ENCODE measurements around the gene A4GALT. TPM values are rescaled to one million over a fixed set of nuclear protein-coding genes. Genes with fewer than 3 reads are reported as not detected.

A4GALT gene
- total and polyA plus RNA-seq, 2 donors (not counting 3 experiments of a cell fraction or from before 2014, with no cell fraction given): 5.4 to 20.7 TPM

- Histone ChIP-seq H3K4me3 (replicated peaks in 1 of 3; ENCODE audit: insufficient read depth in 1 of 3, low read depth in 1 of 3, low read length in 3 of 3) (no peak overlapping the region), H3K9ac (replicated peaks; ENCODE audit: extremely low read depth, insufficient read depth, low read length) (no peak overlapping the region), H2AFZ (ENCODE audit: low read depth, low read length) (no peak overlapping the region), H3K79me2 (ENCODE audit: control insufficient read depth, insufficient read depth, low read length) (no peaks in the 10 kb centered on the region), H3K4me1 (ENCODE audit: control insufficient read depth, extremely low read depth, insufficient read depth, low read length) (peaks cover 10% of the 10 kb centered on the region), H3K9me3 (replicated peaks; ENCODE audit: control insufficient read depth, insufficient read depth, low read length) (no peaks in the 10 kb centered on the region), H3K4me2 (ENCODE audit: insufficient read depth, low read length) (no peak overlapping the region), H4K20me1 (replicated peaks; ENCODE audit: control insufficient read depth, extremely low read depth, insufficient read depth, low read length) (no peaks in the 10 kb centered on the region), H3K36me3 (ENCODE audit: control insufficient read depth in 2 of 2, extremely low read depth in 1 of 2, insufficient read depth in 2 of 2, low read length in 2 of 2) (no peaks in the 10 kb centered on the region), H3K27me3 (ENCODE audit: control insufficient read depth in 2 of 2, insufficient read depth in 2 of 2, low read length in 2 of 2) (no peaks in the 10 kb centered on the region), H3K27ac (ENCODE audit: insufficient read depth, low read depth, low read length) (peak overlapping the region; percentile 47), H3K9me1 (replicated peaks; ENCODE audit: control insufficient read depth, extremely low read depth, insufficient read depth, low read length) (no peaks in the 10 kb centered on the region)
- no peak for TF ChIP-seq CTCF (IDR thresholded peaks at IDR 0.05; ENCODE audit: extremely low read depth in 1 of 2, insufficient read depth in 1 of 2, low read depth in 1 of 2, low read length in 2 of 2)
- DNase-seq (ENCODE audit: low read depth, low spot score) (no peak), FAIRE-seq (no peak)
- ChIA-PET CTCF (interaction anchor here (1.2 to 1.4 kb wide), 2 partner anchors 31 to 140 kb away, joined by 3 to 4 read pairs; no protein-coding TSS in a partner anchor), POLR2A (no interaction called here)
- intact Hi-C loops (cut with micrococcal nuclease) (no loop called here), dilution Hi-C loops (cut with MboI; ENCODE audit: extremely low pct_ligation_motif_present, low sequenced_read_pairs) (no loop called here)
- BruUV-seq (replicated peaks): no TSS peak
These were observed 6.1 kb upstream of the A4GALT start for GRCh38 chr22:42726811-42727210.

DNA sequence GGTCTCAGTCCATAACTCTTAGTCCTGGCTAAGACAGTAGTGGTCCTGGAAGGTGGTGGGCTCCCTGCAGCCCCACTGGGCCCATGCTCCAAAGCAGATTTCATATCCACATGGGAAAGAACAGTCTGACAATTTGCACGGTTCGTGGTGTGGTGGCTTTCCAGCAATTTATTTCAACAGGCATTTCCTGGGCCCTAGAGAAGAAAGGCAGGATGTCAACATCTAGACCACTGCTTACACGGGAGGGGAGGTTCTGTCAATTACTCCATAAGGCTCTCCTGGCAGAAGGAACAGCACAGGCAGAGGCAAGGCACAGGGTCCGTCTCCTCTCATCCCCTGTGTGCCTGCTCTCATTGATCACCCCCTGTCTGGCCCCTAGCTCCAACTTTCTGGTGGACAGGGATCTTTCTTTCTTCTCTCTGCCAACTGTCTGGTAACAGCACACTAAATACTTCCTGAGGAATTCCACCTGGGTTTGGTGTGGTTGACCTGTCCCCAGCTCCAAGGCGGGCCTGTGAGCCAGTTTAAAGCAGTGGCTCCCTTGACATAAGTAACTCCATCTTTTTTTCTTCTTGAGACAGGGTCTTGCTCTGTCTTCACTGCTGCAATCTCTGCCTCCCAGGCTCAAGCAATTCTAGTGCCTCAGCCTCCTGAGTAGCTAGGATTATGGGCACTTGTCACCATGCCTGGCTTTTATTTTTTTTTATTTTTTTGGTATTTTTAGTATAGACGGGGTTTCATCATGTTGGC is 5.1 kb upstream of the A4GALT start:
- BruUV-seq (replicated peaks): no TSS peak
- DNase-seq (ENCODE audit: low read depth, low spot score) (no peak), FAIRE-seq (no peak)
- no peaks in the 10 kb centered on the region for H3K79me2 ChIP-seq (ENCODE audit: control insufficient read depth, insufficient read depth, low read length)
- TF ChIP-seq CTCF (IDR thresholded peaks at IDR 0.05; ENCODE audit: extremely low read depth in 1 of 2, insufficient read depth in 1 of 2, low read depth in 1 of 2, low read length in 2 of 2) (no peak), POLR2A (IDR thresholded peaks at IDR 0.05; ENCODE audit: low read depth, low read length) (no peak), EZH2 (IDR thresholded peaks at IDR 0.05; ENCODE audit: borderline replicate concordance, low read depth, low read length, severe bottlenecking) (no peak), FOS (IDR thresholded peaks at IDR 0.05; ENCODE audit: borderline replicate concordance, insufficient read depth, low read length) (no peak), JUN (IDR thresholded peaks at IDR 0.05; ENCODE audit: borderline replicate concordance, insufficient read depth, insufficient read length, low read depth) (no peak), GATA2 (IDR thresholded peaks at IDR 0.05; ENCODE audit: insufficient read depth, insufficient read length, low read depth, low read length) (no peak), MYC (IDR thresholded peaks at IDR 0.05; ENCODE audit: low read depth, low read length) (no peak), POLR2AphosphoS5 (IDR thresholded peaks at IDR 0.05; ENCODE audit: insufficient read depth, low read depth, low read length) (no peak)
- TF ChIP-seq, protein P1, sequence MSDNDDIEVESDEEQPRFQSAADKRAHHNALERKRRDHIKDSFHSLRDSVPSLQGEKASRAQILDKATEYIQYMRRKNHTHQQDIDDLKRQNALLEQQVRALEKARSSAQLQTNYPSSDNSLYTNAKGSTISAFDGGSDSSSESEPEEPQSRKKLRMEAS (IDR thresholded peaks at IDR 0.05; ENCODE audit: insufficient read depth, insufficient read length): no peak
- H3K27ac ChIP-seq (ENCODE audit: insufficient read depth, low read depth, low read length): no peak overlapping the region
- peaks cover 0 to 4% of the 10 kb centered on the region in 2 experiments for H3K27me3 ChIP-seq (ENCODE audit: control insufficient read depth in 2 of 2, insufficient read depth in 2 of 2, low read length in 2 of 2)
- intact Hi-C loops (cut with micrococcal nuclease) (no loop called here), dilution Hi-C loops (cut with MboI; ENCODE audit: extremely low pct_ligation_motif_present, low sequenced_read_pairs) (no loop called here)
- H3K4me2 ChIP-seq (ENCODE audit: insufficient read depth, low read length): no peak overlapping the region
- CTCF ChIA-PET: no interaction called here
- H3K36me3 ChIP-seq (ENCODE audit: control insufficient read depth in 2 of 2, extremely low read depth in 1 of 2, insufficient read depth in 2 of 2, low read length in 2 of 2): no peaks in the 10 kb centered on the region
- no peaks in the 10 kb centered on the region for H4K20me1 ChIP-seq (replicated peaks; ENCODE audit: control insufficient read depth, extremely low read depth, insufficient read depth, low read length)
- H3K4me1 ChIP-seq (ENCODE audit: control insufficient read depth, extremely low read depth, insufficient read depth, low read length): peaks cover 15% of the 10 kb centered on the region
- POLR2A ChIA-PET: no interaction called here
- H2AFZ ChIP-seq (ENCODE audit: low read depth, low read length): no peak overlapping the region
- no peaks in the 10 kb centered on the region for H3K9me3 ChIP-seq (replicated peaks; ENCODE audit: control insufficient read depth, insufficient read depth, low read length)
- H3K9me1 ChIP-seq (replicated peaks; ENCODE audit: control insufficient read depth, extremely low read depth, insufficient read depth, low read length): no peaks in the 10 kb centered on the region
- H3K4me3 ChIP-seq (replicated peaks in 1 of 3; ENCODE audit: insufficient read depth in 1 of 3, low read depth in 1 of 3, low read length in 3 of 3): no peak overlapping the region
- no peak overlapping the region for H3K9ac ChIP-seq (replicated peaks; ENCODE audit: extremely low read depth, insufficient read depth, low read length)
